ENCODE data around the gene RAB6A.

DNA sequence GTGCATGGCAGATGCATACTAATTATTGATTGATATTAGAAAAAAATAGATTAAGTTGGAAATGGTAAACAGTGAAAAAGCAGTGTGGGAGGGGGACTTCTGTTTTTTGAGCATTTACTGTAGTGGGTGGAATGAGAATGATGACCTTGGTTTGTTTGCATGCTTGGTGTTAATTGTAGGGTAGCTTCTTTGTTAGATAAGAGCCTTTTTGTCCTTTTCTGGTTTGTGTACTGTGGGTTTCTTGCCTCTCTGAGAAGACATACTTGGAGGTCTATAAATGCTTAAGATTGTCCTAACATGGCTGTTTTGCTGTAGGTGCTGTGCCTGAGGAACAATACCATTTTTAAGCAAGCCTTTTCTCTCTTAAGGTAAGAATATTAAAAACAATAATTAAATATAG, 43.8 kb upstream of the RAB6A start:
- TF ChIP-seq CTCF (IDR thresholded peaks at IDR 0.05) (no peak), POLR2AphosphoS5 (IDR thresholded peaks at IDR 0.05) (no peak), POLR2A (IDR thresholded peaks at IDR 0.05) (no peak)
